GM19023 (cell line): Measurements from ENCODE around the gene OR5V1.
"Not testable (repeated sequence)": the region's sequence is repeated elsewhere in the genome, so short reads cannot be mapped to it uniquely, and the experiment has no call there.

Experiments
- ATAC-seq: cut with Tn5 transposase; IDR thresholded peaks from one replicate; pipeline ENCODE4 v1.9.1; 2021; ENCODE audit warnings: mild to moderate bottlenecking, moderate library complexity; ENCODE audit not compliant: unreplicated experiment

The OR5V1 gene

GRCh38 chr6:29368765-29369164 lies at the start of gene OR5V1:
Gene OR5V1, minus strand, starts transcription at chr6:29368865. Its CDS starts 12,670 bp downstream, at chr6:29356195.
- no peak for ATAC-seq

GRCh38 chr6:29414588-29414987 lies 45.9 kb upstream of the OR5V1 start, which contains the start of gene OR12D1:
Gene OR12D1, plus strand, starts transcription at chr6:29414928.
- no peak for ATAC-seq

- no peak for ATAC-seq
These were observed 35.1 kb upstream of the OR5V1 start for GRCh38 chr6:29403801-29404200.

- no peak for ATAC-seq
These were observed 30.9 kb upstream of the OR5V1 start for GRCh38 chr6:29399525-29399924.

- ATAC-seq = no peak
These were observed 26.7 kb upstream of the OR5V1 start, which contains the start of gene OR12D2 for GRCh38 chr6:29395331-29395730. Gene OR12D2, plus strand, starts transcription at chr6:29395631. Its CDS starts 1,069 bp downstream, at chr6:29396700.

GRCh38 chr6:29388533-29388932 lies 19.9 kb upstream of the OR5V1 start:
- ATAC-seq = no peak

GRCh38 chr6:29376003-29376402 lies 7.3 kb upstream of the OR5V1 start:
- ATAC-seq = no peak

- no peak for ATAC-seq
These were observed 6.5 kb upstream of the OR5V1 start, which contains the start of gene OR12D3 for GRCh38 chr6:29375191-29375590. Gene OR12D3, minus strand, starts transcription at chr6:29375291. Its CDS starts 4 bp downstream, at chr6:29375287.

- no peak for ATAC-seq
These were observed 13.1 kb downstream of the OR5V1 start for GRCh38 chr6:29355603-29356002.

- no peak for ATAC-seq
These were observed 13.7 kb downstream of the OR5V1 start for GRCh38 chr6:29354980-29355379.

- ATAC-seq = not testable (repeated sequence)
These were observed 19.3 kb downstream of the OR5V1 start for GRCh38 chr6:29349348-29349747.

GRCh38 chr6:29345380-29345779 lies 23.3 kb downstream of the OR5V1 start:
- ATAC-seq = no peak

GRCh38 chr6:29336269-29336668 lies 32.4 kb downstream of the OR5V1 start:
- no peak for ATAC-seq

- no peak for ATAC-seq
These were observed 36.0 kb downstream of the OR5V1 start for GRCh38 chr6:29332676-29333075.

- ATAC-seq = no peak
These were observed 42.9 kb downstream of the OR5V1 start for GRCh38 chr6:29325777-29326176.

GRCh38 chr6:29323332-29323731 lies 45.3 kb downstream of the OR5V1 start:
- not testable (repeated sequence) for ATAC-seq

- no peak for ATAC-seq
These were observed 48.7 kb downstream of the OR5V1 start for GRCh38 chr6:29319931-29320330.
